ENCODE results near the gene LRMDA. TPM values are rescaled to one million over a fixed set of nuclear protein-coding genes. Genes with fewer than 3 reads are reported as not detected.

Gene LRMDA
- total and polyA plus RNA-seq, 2 of the 13 experiments (the other 11 are each of a cell fraction or from before 2014, with no cell fraction given): 13.4 to 22.0 TPM

GRCh38 chr10:75497997-75498883 lies 66.8 kb downstream of the LRMDA start:
- no peak overlapping the region for H2AFZ ChIP-seq (ENCODE audit: low read length)
- no peak for ATAC-seq
- H3K4me3 ChIP-seq (replicated peaks in 1 of 3; ENCODE audit: insufficient read depth in 1 of 3, low read depth in 2 of 3, low read length in 3 of 3): no peak overlapping the region
- no peaks in the 10 kb centered on the region for H3K27me3 ChIP-seq (ENCODE audit: control insufficient read depth in 1 of 2, insufficient read depth in 2 of 2, low read length in 2 of 2)
- H4K20me1 ChIP-seq (ENCODE audit: insufficient read depth, low read length): no peaks in the 10 kb centered on the region
- no peak overlapping the region for H3K4me2 ChIP-seq (ENCODE audit: low read depth, low read length)
- FAIRE-seq: no peak
- ChIA-PET CTCF (ENCODE audit: low intra/inter-chr PET ratio, low total read pairs) (no interaction called here), POLR2A (no interaction called here)
- in situ Hi-C loops (cut with HindIII; ENCODE audit: extremely low pct_ligation_motif_present, low pct_unique_long_range_greater_than_20kb) (loop anchor here (5.0 kb wide), 1 partner anchor 66 kb away; the partner anchor contains the start of gene LRMDA), intact Hi-C loops (cut with micrococcal nuclease; ENCODE audit: unreplicated experiment) (loop anchor here (5.0 kb wide), 2 partner anchors 66 to 96 kb away; partner anchors contain the start of genes LRMDA and ZNF503)
- no peaks in the 10 kb centered on the region for H3K9me3 ChIP-seq (ENCODE audit: low read length)
- no peaks in the 10 kb centered on the region for H3K79me2 ChIP-seq (ENCODE audit: insufficient read depth, low read length)
- no TSS peak for BruUV-seq (replicated peaks)
- H3K36me3 ChIP-seq (replicated peaks in 1 of 2; ENCODE audit: control insufficient read depth in 1 of 2, insufficient read depth in 2 of 2, low read length in 2 of 2): 0 out of 5 replicates have a peak, but pooled peaks cover 0 to 1% of the 10 kb centered on the region in 2 experiments
- no peak for TF ChIP-seq NR2F2 (IDR thresholded peaks at IDR 0.05; ENCODE audit: borderline replicate concordance, low read depth)
- no peak for TF ChIP-seq HMG20A (CRISPR knock-in tag; IDR thresholded peaks at IDR 0.05; ENCODE audit: borderline replicate concordance)
- no peak for TF ChIP-seq ZBTB1 (CRISPR knock-in tag; IDR thresholded peaks at IDR 0.05; ENCODE audit: borderline replicate concordance)
- no peak for TF ChIP-seq ZNF83 (CRISPR knock-in tag; IDR thresholded peaks at IDR 0.05; ENCODE audit: borderline replicate concordance)
- TF ChIP-seq ZKSCAN8 (CRISPR knock-in tag; IDR thresholded peaks at IDR 0.05; ENCODE audit: borderline replicate concordance): no peak
- TF ChIP-seq NBN (conservative IDR thresholded peaks at IDR 0.05): no peak
- TF ChIP-seq HDAC1 (CRISPR knock-in tag; IDR thresholded peaks at IDR 0.05): no peak
- no peak for TF ChIP-seq ZBTB34 (CRISPR knock-in tag; IDR thresholded peaks at IDR 0.05)
- TF ChIP-seq ZMYM3 (CRISPR knock-in tag; IDR thresholded peaks at IDR 0.05): no peak
- TF ChIP-seq ZNF367 (CRISPR knock-in tag; IDR thresholded peaks at IDR 0.05; ENCODE audit: borderline replicate concordance): no peak
- TF ChIP-seq ZNF616 (CRISPR knock-in tag; IDR thresholded peaks at IDR 0.05; ENCODE audit: low read depth): no peak
- TF ChIP-seq, protein P1, sequence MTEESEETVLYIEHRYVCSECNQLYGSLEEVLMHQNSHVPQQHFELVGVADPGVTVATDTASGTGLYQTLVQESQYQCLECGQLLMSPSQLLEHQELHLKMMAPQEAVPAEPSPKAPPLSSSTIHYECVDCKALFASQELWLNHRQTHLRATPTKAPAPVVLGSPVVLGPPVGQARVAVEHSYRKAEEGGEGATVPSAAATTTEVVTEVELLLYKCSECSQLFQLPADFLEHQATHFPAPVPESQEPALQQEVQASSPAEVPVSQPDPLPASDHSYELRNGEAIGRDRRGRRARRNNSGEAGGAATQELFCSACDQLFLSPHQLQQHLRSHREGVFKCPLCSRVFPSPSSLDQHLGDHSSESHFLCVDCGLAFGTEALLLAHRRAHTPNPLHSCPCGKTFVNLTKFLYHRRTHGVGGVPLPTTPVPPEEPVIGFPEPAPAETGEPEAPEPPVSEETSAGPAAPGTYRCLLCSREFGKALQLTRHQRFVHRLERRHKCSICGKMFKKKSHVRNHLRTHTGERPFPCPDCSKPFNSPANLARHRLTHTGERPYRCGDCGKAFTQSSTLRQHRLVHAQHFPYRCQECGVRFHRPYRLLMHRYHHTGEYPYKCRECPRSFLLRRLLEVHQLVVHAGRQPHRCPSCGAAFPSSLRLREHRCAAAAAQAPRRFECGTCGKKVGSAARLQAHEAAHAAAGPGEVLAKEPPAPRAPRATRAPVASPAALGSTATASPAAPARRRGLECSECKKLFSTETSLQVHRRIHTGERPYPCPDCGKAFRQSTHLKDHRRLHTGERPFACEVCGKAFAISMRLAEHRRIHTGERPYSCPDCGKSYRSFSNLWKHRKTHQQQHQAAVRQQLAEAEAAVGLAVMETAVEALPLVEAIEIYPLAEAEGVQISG (CRISPR knock-in tag; IDR thresholded peaks at IDR 0.05): no peak
- WGBS (ENCODE audit: low lambda C conversion rate): 98% methylated on average over 15 of the region's 15 CpGs
- no peak for DNase-seq (ENCODE audit: low spot score)
- H3K9ac ChIP-seq (ENCODE audit: insufficient read depth, low read depth, low read length): no peak overlapping the region
- no peak overlapping the region for H3K27ac ChIP-seq (ENCODE audit: extremely low read length, insufficient read depth, low read length)
- peaks cover 54% of the 10 kb centered on the region for H3K4me1 ChIP-seq (ENCODE audit: insufficient read depth, low read length)

Data from HepG2 (cell line).